ENCODE measurements around the gene NEGR1. TPM values are rescaled to one million over a fixed set of nuclear protein-coding genes. Genes with fewer than 3 reads are reported as not detected.

NEGR1 gene
- polyA plus RNA-seq, 1 donor from 2014 or later: 47.4 TPM

- Histone ChIP-seq H3K4me2 (ENCODE audit: low read length) (no peak overlapping the region), H3K9ac (ENCODE audit: low read length) (no peak overlapping the region), H4K20me1 (ENCODE audit: insufficient read depth) (no peaks in the 10 kb centered on the region), H3K79me2 (replicated peaks; ENCODE audit: insufficient read depth, low read length) (no peaks in the 10 kb centered on the region), H3K9me2 (ENCODE audit: insufficient read depth, low read length) (no peaks in the 10 kb centered on the region), H3K4me3 (ENCODE audit: low read length) (no peak overlapping the region), H3K27ac (ENCODE audit: low read length) (no peak overlapping the region), H3K36me3 (ENCODE audit: insufficient read depth, low read length) (no peaks in the 10 kb centered on the region), H3K9me3 (ENCODE audit: low read length) (no peaks in the 10 kb centered on the region), H3K27me3 (ENCODE audit: insufficient read depth, low read depth, low read length) (no peaks in the 10 kb centered on the region), H2AFZ (ENCODE audit: low read depth, low read length) (no peak overlapping the region), H3F3A (ENCODE audit: insufficient read depth, low read length, poor library complexity, severe bottlenecking) (no peaks in the 10 kb centered on the region)
- no peak for TF ChIP-seq EP300 (conservative IDR thresholded peaks at IDR 0.05; ENCODE audit: poor library complexity, severe bottlenecking)
- no peak for TF ChIP-seq EZH2 (IDR thresholded peaks at IDR 0.05; ENCODE audit: borderline replicate concordance, insufficient read depth, low read length, poor library complexity, severe bottlenecking)
- no peak for TF ChIP-seq MXI1 (conservative IDR thresholded peaks at IDR 0.05; ENCODE audit: poor library complexity, severe bottlenecking)
- TF ChIP-seq CTCF (IDR thresholded peaks at IDR 0.05; ENCODE audit: poor library complexity, severe bottlenecking): no peak
- no peak for TF ChIP-seq SMC3 (conservative IDR thresholded peaks at IDR 0.05; ENCODE audit: poor library complexity)
- TF ChIP-seq RAD21 (conservative IDR thresholded peaks at IDR 0.05): no peak
- no peak for TF ChIP-seq POLR2AphosphoS5 (IDR thresholded peaks at IDR 0.05)
- TF ChIP-seq REST (IDR thresholded peaks at IDR 0.05; ENCODE audit: borderline replicate concordance): no peak
- no peak for TF ChIP-seq TAF1 (IDR thresholded peaks at IDR 0.05; ENCODE audit: low read depth)
These were observed 140.5 kb downstream of the NEGR1 start for GRCh38 chr1:72141875-72142274.

- no peak for TF ChIP-seq REST (IDR thresholded peaks at IDR 0.05; ENCODE audit: borderline replicate concordance)
- TF ChIP-seq MXI1 (conservative IDR thresholded peaks at IDR 0.05; ENCODE audit: poor library complexity, severe bottlenecking): no peak
- TF ChIP-seq RAD21 (conservative IDR thresholded peaks at IDR 0.05): no peak
- no peak for TF ChIP-seq TAF1 (IDR thresholded peaks at IDR 0.05; ENCODE audit: low read depth)
- TF ChIP-seq SMC3 (conservative IDR thresholded peaks at IDR 0.05; ENCODE audit: poor library complexity): no peak
- no peak for TF ChIP-seq POLR2AphosphoS5 (IDR thresholded peaks at IDR 0.05)
- no peak for TF ChIP-seq CTCF (IDR thresholded peaks at IDR 0.05; ENCODE audit: poor library complexity, severe bottlenecking)
- TF ChIP-seq EP300 (conservative IDR thresholded peaks at IDR 0.05; ENCODE audit: poor library complexity, severe bottlenecking): no peak
- no peak for TF ChIP-seq EZH2 (IDR thresholded peaks at IDR 0.05; ENCODE audit: borderline replicate concordance, insufficient read depth, low read length, poor library complexity, severe bottlenecking)
- Histone ChIP-seq H3F3A (ENCODE audit: insufficient read depth, low read length, poor library complexity, severe bottlenecking) (no peaks in the 10 kb centered on the region), H3K4me2 (ENCODE audit: low read length) (no peak overlapping the region), H3K27ac (ENCODE audit: low read length) (no peak overlapping the region), H3K9me2 (ENCODE audit: insufficient read depth, low read length) (no peaks in the 10 kb centered on the region), H3K9me3 (ENCODE audit: low read length) (no peaks in the 10 kb centered on the region), H3K27me3 (ENCODE audit: insufficient read depth, low read depth, low read length) (no peaks in the 10 kb centered on the region), H3K79me2 (replicated peaks; ENCODE audit: insufficient read depth, low read length) (no peaks in the 10 kb centered on the region), H2AFZ (ENCODE audit: low read depth, low read length) (no peak overlapping the region), H3K9ac (ENCODE audit: low read length) (no peak overlapping the region), H3K36me3 (ENCODE audit: insufficient read depth, low read length) (no peaks in the 10 kb centered on the region), H4K20me1 (ENCODE audit: insufficient read depth) (no peaks in the 10 kb centered on the region), H3K4me3 (ENCODE audit: low read length) (no peak overlapping the region)
These were observed 142.1 kb downstream of the NEGR1 start for GRCh38 chr1:72140222-72140621.
